Loucy (cell line): ENCODE measurements around the gene ZNRF1.
A peak's percentile ranks its signal among the peaks of the same experiment; 100 is the strongest.

ENCODE experiments used
- H2AFZ ChIP-seq: fragments of 200-600 bp; sonication (generic); 2 replicates; pipeline ENCODE4 v1.6.0; 2016; ENCODE audit warnings: antibody characterized with exemption, mild to moderate bottlenecking, low read length, moderate library complexity
- H3F3A ChIP-seq: fragments of 200-600 bp; 2 replicates; pipeline ENCODE4 v1.6.0; 2016; ENCODE audit warnings: antibody characterized with exemption, low read depth, mild to moderate bottlenecking
- H3K27me3 ChIP-seq: fragments of 200-600 bp; sonication (generic); 2 replicates; pipeline ENCODE4 v1.6.1; 2014; ENCODE audit warnings: low read length, mild to moderate bottlenecking; ENCODE audit not compliant: insufficient read depth, poor library complexity, severe bottlenecking
- H3K36me3 ChIP-seq: fragments of 200-600 bp; sonication (generic); 2 replicates; pipeline ENCODE4 v1.6.1; 2016; ENCODE audit warnings: low read length; ENCODE audit not compliant: insufficient read depth
- H3K4me1 ChIP-seq: fragments of 200-600 bp; sonication (generic); 2 replicates; pipeline ENCODE4 v1.5.1; 2014; ENCODE audit warnings: low read length, mild to moderate bottlenecking; ENCODE audit not compliant: insufficient read depth, poor library complexity, severe bottlenecking
- H3K4me2 ChIP-seq: fragments of 200-600 bp; sonication (generic); 2 replicates; pipeline ENCODE4 v1.6.0; 2014; ENCODE audit warnings: antibody characterized with exemption, low read length, low read depth, mild to moderate bottlenecking; ENCODE audit not compliant: poor library complexity, severe bottlenecking
- H3K4me3 ChIP-seq: fragments of 200-600 bp; sonication (generic); 2 replicates; pipeline ENCODE4 v1.5.1; 2014; ENCODE audit warnings: low read length, mild to moderate bottlenecking, mixed read lengths; ENCODE audit not compliant: poor library complexity, severe bottlenecking
- H3K79me2 ChIP-seq: fragments of 200-600 bp; sonication (generic); 2 replicates; pipeline ENCODE4 v1.6.1; 2014; ENCODE audit warnings: low read length; ENCODE audit not compliant: insufficient read depth
- H3K9ac ChIP-seq: fragments of 200-600 bp; sonication (generic); 2 replicates; pipeline ENCODE4 v1.6.0; 2014; ENCODE audit warnings: mild to moderate bottlenecking, low read depth, low read length, moderate library complexity; ENCODE audit not compliant: poor library complexity, severe bottlenecking
- H3K9me2 ChIP-seq: fragments of 200-600 bp; sonication (generic); replicated peaks from 2 replicates; pipeline ENCODE4 v1.6.1; 2016; ENCODE audit warnings: low read depth, low read length, mixed read lengths
- H3K9me3 ChIP-seq: fragments of 200-600 bp; sonication (generic); 2 replicates; pipeline ENCODE4 v1.6.1; 2014; ENCODE audit warnings: mild to moderate bottlenecking, antibody characterized with exemption, low read length, low read depth; ENCODE audit not compliant: insufficient read depth
- H4K20me1 ChIP-seq: fragments of 200-600 bp; sonication (generic); 2 replicates; pipeline ENCODE4 v1.6.0; 2014; ENCODE audit warnings: antibody characterized with exemption, low read length, mild to moderate bottlenecking; ENCODE audit not compliant: insufficient read depth, poor library complexity, severe bottlenecking
- EZH2phosphoT487 ChIP-seq: fragments of 200-600 bp; IDR thresholded peaks from 2 replicates; pipeline ENCODE4 v1.6.1; 2018; ENCODE audit warnings: antibody characterized with exemption, mild to moderate bottlenecking, moderate library complexity, borderline replicate concordance
- TF ChIP-seq, protein P1 (sequence below): fragments of 200-600 bp; sonication (generic); conservative IDR thresholded peaks from 2 replicates; pipeline ENCODE4 v1.5.1; 2014; ENCODE audit warnings: mild to moderate bottlenecking, antibody characterized with exemption, low read length

ZNRF1 gene

DNA sequence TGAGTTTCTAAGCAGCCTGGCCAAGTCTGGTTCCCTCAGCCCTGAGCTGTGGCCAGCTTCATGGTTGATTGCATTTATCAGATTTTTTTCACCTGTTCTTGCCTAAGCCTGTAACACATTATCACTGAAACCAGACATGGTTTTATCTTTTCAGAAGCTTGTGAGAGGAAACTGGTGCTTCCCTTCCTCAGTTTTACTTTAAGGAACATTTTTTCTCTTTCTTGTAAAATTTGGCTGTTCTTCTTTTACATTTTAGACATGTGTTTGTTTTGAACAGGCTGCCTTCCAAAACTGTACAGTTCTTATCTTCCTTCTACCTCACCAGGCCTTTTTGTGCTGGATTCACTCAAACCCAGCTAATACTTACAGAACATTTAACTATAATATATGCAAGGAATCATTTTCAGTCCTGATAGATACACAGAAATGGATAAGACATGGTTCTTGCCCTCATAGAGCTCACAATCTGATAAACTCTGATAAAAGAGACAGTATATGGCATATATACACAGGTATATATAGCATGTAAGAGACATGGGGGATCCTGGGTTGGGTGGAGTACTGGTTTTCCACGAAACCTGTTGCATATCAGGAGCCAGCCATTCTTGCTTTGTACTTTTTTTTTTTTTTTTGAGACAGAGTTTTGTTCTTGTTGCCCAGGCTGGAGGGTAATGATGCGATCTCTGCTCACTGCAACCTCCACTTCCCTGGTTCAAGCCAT, 44.5 kb downstream of the ZNRF1 start:
- Histone ChIP-seq H3K9me3 (no peaks in the 10 kb centered on the region), H3K79me2 (peaks cover 92% of the 10 kb centered on the region), H4K20me1 (peaks cover 52% of the 10 kb centered on the region), H3K36me3 (peaks cover 14% of the 10 kb centered on the region), H3F3A (peaks cover 36% of the 10 kb centered on the region), H3K9me2 (no peaks in the 10 kb centered on the region), H3K4me1 (peaks cover 72% of the 10 kb centered on the region), H3K4me3 (peak overlapping the region; percentile 64), H3K9ac (peak overlapping the region; percentile 91), H3K27me3 (no peaks in the 10 kb centered on the region), H3K4me2 (peak overlapping the region; percentile 85), H2AFZ (no peak overlapping the region)
- TF ChIP-seq EZH2phosphoT487: no peak
- TF ChIP-seq, protein P1, sequence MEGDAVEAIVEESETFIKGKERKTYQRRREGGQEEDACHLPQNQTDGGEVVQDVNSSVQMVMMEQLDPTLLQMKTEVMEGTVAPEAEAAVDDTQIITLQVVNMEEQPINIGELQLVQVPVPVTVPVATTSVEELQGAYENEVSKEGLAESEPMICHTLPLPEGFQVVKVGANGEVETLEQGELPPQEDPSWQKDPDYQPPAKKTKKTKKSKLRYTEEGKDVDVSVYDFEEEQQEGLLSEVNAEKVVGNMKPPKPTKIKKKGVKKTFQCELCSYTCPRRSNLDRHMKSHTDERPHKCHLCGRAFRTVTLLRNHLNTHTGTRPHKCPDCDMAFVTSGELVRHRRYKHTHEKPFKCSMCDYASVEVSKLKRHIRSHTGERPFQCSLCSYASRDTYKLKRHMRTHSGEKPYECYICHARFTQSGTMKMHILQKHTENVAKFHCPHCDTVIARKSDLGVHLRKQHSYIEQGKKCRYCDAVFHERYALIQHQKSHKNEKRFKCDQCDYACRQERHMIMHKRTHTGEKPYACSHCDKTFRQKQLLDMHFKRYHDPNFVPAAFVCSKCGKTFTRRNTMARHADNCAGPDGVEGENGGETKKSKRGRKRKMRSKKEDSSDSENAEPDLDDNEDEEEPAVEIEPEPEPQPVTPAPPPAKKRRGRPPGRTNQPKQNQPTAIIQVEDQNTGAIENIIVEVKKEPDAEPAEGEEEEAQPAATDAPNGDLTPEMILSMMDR: no peak

DNA sequence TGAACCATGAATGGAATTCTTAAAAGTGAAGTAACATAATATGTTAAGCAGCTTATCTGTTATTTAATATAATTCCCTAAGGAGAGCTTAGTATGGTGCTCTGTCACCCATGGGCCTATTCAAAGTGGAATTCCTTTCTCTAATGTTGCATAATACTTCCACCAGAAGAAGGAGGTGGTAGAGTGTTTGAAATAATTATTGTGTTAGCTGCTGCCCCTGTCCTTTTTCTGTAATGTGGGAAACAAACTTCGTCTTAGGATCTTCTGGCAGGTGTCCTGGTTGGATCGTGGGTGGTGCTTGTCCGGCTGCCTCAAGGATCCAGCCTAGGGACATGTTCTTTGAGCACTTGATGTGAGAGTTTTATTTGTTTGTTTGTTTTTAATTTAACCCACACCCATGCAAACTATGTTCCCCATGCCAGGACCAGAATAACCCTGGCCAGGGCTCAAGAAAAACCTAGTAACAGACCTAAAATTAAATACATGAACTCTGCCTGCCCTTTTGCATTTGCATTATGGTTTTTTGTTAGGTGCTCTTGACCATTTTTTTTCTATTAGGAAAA, 46.1 kb downstream of the ZNRF1 start:
- no peaks in the 10 kb centered on the region for H3K27me3 ChIP-seq
- peak overlapping the region; percentile 76 for H3K4me2 ChIP-seq
- no peaks in the 10 kb centered on the region for H3K9me3 ChIP-seq
- peaks cover 21% of the 10 kb centered on the region for H3K36me3 ChIP-seq
- H4K20me1 ChIP-seq: peaks cover 58% of the 10 kb centered on the region
- H3K4me3 ChIP-seq: peak overlapping the region; percentile 10
- TF ChIP-seq, protein P1: no peak
- no peak for TF ChIP-seq EZH2phosphoT487
- peaks cover 65% of the 10 kb centered on the region for H3K4me1 ChIP-seq
- peaks cover 92% of the 10 kb centered on the region for H3K79me2 ChIP-seq
- H2AFZ ChIP-seq: no peak overlapping the region
- no peaks in the 10 kb centered on the region for H3K9me2 ChIP-seq
- H3F3A ChIP-seq: peaks cover 32% of the 10 kb centered on the region
- H3K9ac ChIP-seq: peak overlapping the region; percentile 62

DNA sequence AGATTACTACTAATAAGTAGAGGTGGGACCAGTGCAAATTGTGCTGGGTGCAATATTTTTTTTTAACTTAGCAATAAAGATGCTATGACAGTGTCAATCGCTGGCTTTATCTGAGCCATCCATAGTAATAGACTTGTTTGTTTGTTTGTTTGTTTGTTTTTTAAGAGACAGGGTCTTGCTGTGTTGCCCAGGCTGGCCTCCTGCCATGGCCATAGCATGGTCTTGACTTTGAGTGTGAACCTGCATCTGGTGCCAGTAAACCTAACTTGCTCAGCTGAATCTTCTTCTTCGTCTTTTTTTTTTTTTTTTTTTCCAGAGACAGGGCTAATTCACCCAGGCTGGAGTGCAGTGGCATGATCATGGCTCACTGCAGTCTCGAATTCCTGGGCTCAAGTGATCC, 46.6 kb downstream of the ZNRF1 start:
- H3K4me1 ChIP-seq: peaks cover 65% of the 10 kb centered on the region
- H3K9me2 ChIP-seq: no peaks in the 10 kb centered on the region
- no peaks in the 10 kb centered on the region for H3K27me3 ChIP-seq
- peaks cover 21% of the 10 kb centered on the region; the same call in 1 of the 2 replicates for H3K36me3 ChIP-seq
- H3F3A ChIP-seq: peaks cover 32% of the 10 kb centered on the region
- H3K79me2 ChIP-seq: peaks cover 92% of the 10 kb centered on the region
- no peak overlapping the region for H3K4me3 ChIP-seq
- TF ChIP-seq, protein P1: no peak
- TF ChIP-seq EZH2phosphoT487: no peak
- H3K9me3 ChIP-seq: no peaks in the 10 kb centered on the region
- no peak overlapping the region for H2AFZ ChIP-seq
- H3K9ac ChIP-seq: peak overlapping the region; percentile 62
- H4K20me1 ChIP-seq: peaks cover 64% of the 10 kb centered on the region
- peak overlapping the region; percentile 76 for H3K4me2 ChIP-seq
